HCT116 (cell line): Measurements from ENCODE around the gene SRR. TPM values are rescaled to one million over a fixed set of nuclear protein-coding genes. Genes with fewer than 3 reads are reported as not detected.

Experiments
- ATAC-seq: fragments of 200-7000 bp; cut with Tn5 transposase; 2 replicates; pipeline ENCODE4 v1.9.1; 2020; ENCODE audit warnings: mild to moderate bottlenecking, moderate library complexity
- BruUV-seq: library from RNA; stranded (reverse); fragments of 400-500 nt; replicated peaks from 2 replicates; lab custom pipeline; 2021; lab: Mats Ljungman, UMichigan
- CTCF ChIA-PET: fragments of 300-600 bp; sonication (Branson Sonifier 250); formaldehyde crosslinking; loops from one replicate; lab custom pipeline; 2021; ENCODE audit warnings: antibody characterized with exemption; lab: Charles Lee
- POLR2A ChIA-PET: fragments of 300-600, 350-600 bp; sonication (Branson Sonifier 250); formaldehyde crosslinking; loops from one replicate; lab custom pipeline; 2021; ENCODE audit warnings: antibody characterized with exemption; lab: Charles Lee
- RAD21 ChIA-PET, 2 experiments: fragments of 300-600 bp; sonication (Branson Sonifier 250); formaldehyde crosslinking; loops; one replicate each; lab custom pipeline; 2023; ENCODE audit warnings: low total read pairs in 2 of 2; ENCODE audit not compliant: uncharacterized antibody in 2 of 2, unreplicated experiment in 2 of 2, low non-redundant PET in 1 of 2; lab: Charles Lee
- DNase-seq: peaks from one replicate; pipeline ENCODE4 v3.0.0-alpha.2; 2010; ENCODE audit warnings: low read depth, low spot score
- H2AFZ ChIP-seq: fragments of 200-600 bp; shearing (Covaris generic), sonication (generic); 2 replicates; pipeline ENCODE4 v1.6.1; 2017; ENCODE audit warnings: low read depth, mixed run types, mixed read lengths, antibody characterized with exemption, low read length; ENCODE audit not compliant: poor library complexity, severe bottlenecking
- H3K27ac ChIP-seq: 2 replicates; pipeline ENCODE4 v1.5.1; 2012; ENCODE audit warnings: low read depth, low read length
- H3K27me3 ChIP-seq: fragments of 200-600 bp; sonication (generic); 2 replicates; pipeline ENCODE4 v1.6.1; 2016; ENCODE audit warnings: mixed run types, low read length, mixed read lengths; ENCODE audit not compliant: insufficient read depth
- H3K36me3 ChIP-seq, 2 experiments: fragments of 200-500 bp in 1 of 2; fragments of 200-600 bp in 1 of 2; sonication (Bioruptor generic) in 1 of 2; sonication (generic) in 1 of 2; 2 replicates each; pipeline versions ENCODE4 v1.5.1 to v1.6.1; 2014 to 2016; ENCODE audit warnings: low read length in 2 of 2, inconsistent platforms in 1 of 2, mixed read lengths in 1 of 2, mixed run types in 1 of 2; ENCODE audit not compliant: insufficient read depth in 2 of 2, control insufficient read depth in 1 of 2
- H3K4me1 ChIP-seq, 2 experiments: fragments of 200-600 bp in 1 of 2; sonication (generic) in 1 of 2; 2 replicates each; pipeline versions ENCODE4 v1.5.1 to v1.6.1; 2012 to 2017; ENCODE audit warnings: low read length in 2 of 2, inconsistent platforms in 1 of 2, mild to moderate bottlenecking in 1 of 2, mixed read lengths in 1 of 2, mixed run types in 1 of 2, moderate library complexity in 1 of 2; ENCODE audit not compliant: insufficient read depth in 2 of 2, control insufficient read depth in 1 of 2
- H3K4me2 ChIP-seq: fragments of 200-600 bp; sonication (generic); 2 replicates; pipeline ENCODE4 v1.6.1; 2017; ENCODE audit warnings: mixed run types, low read length, mixed read lengths
- H3K4me3 ChIP-seq, 2 experiments: fragments of 200-600 bp in 1 of 2; sonication (generic) in 1 of 2; replicated peaks in 1 of 2; 2 replicates each; pipeline ENCODE4 v1.5.1; 2011 to 2016; ENCODE audit warnings: low read length in 2 of 2, control low read depth in 1 of 2, low read depth in 1 of 2, mild to moderate bottlenecking in 1 of 2, mixed read lengths in 1 of 2, mixed run types in 1 of 2
- H3K79me2 ChIP-seq: fragments of 200-600 bp; sonication (generic); 2 replicates; pipeline ENCODE4 v1.6.1; 2017; ENCODE audit warnings: mild to moderate bottlenecking, mixed run types, low read length, moderate library complexity, mixed read lengths; ENCODE audit not compliant: insufficient read depth
- H3K9ac ChIP-seq: fragments of 200-600 bp; sonication (generic); 2 replicates; pipeline ENCODE4 v1.6.1; 2016; ENCODE audit warnings: low read length, mixed read lengths
- H3K9me2 ChIP-seq: fragments of 200-600 bp; sonication (generic), shearing (Covaris generic); 2 replicates; pipeline ENCODE4 v1.6.1; 2017; ENCODE audit warnings: mixed run types, mild to moderate bottlenecking, moderate library complexity; ENCODE audit not compliant: insufficient read depth
- H3K9me3 ChIP-seq, 2 experiments: fragments of 200-500 bp in 1 of 2; fragments of 200-600 bp in 1 of 2; sonication (Bioruptor generic) in 1 of 2; sonication (generic) in 1 of 2; 2 replicates each; pipeline ENCODE4 v1.6.1; 2014 to 2017; ENCODE audit warnings: low read length in 2 of 2, mixed read lengths in 2 of 2, inconsistent platforms in 1 of 2, low read depth in 1 of 2, mild to moderate bottlenecking in 1 of 2, mixed run types in 1 of 2, moderate library complexity in 1 of 2; ENCODE audit not compliant: control insufficient read depth in 1 of 2, insufficient read depth in 1 of 2
- H4K20me1 ChIP-seq: fragments of 200-600 bp; sonication (generic), shearing (Covaris generic); 2 replicates; pipeline ENCODE4 v1.6.1; 2017; ENCODE audit warnings: mixed run types, mild to moderate bottlenecking, moderate library complexity; ENCODE audit not compliant: insufficient read depth
- CTCF ChIP-seq, 3 experiments: fragments of 200-600 bp in 1 of 3; sonication (generic) in 1 of 3; IDR thresholded peaks in 2 of 3; conservative IDR thresholded peaks in 1 of 3; 2 replicates each; pipeline ENCODE4 v1.5.1; 2012 to 2017; ENCODE audit warnings: low read depth in 2 of 3, low read length in 2 of 3, antibody characterized with exemption in 1 of 3, borderline replicate concordance in 1 of 3, control low read depth in 1 of 3, mild to moderate bottlenecking in 1 of 3, mixed read lengths in 1 of 3, mixed run types in 1 of 3, moderate library complexity in 1 of 3; ENCODE audit not compliant: insufficient read depth in 1 of 3
- EZH2 ChIP-seq: fragments of 200-600 bp; sonication (generic); IDR thresholded peaks from 2 replicates; pipeline ENCODE4 v1.6.1; 2017; ENCODE audit warnings: antibody characterized with exemption, mixed run types
- FOSL1 ChIP-seq: IDR thresholded peaks from 2 replicates; pipeline ENCODE4 v1.6.1; 2012; ENCODE audit warnings: low read depth
- ZBTB33 ChIP-seq: IDR thresholded peaks from 2 replicates; pipeline ENCODE4 v1.6.1; 2011; ENCODE audit warnings: mild to moderate bottlenecking, low read length, moderate library complexity; ENCODE audit not compliant: insufficient replicate concordance; ENCODE audit errors: extremely low read depth
- ZNF274 ChIP-seq: fragments of 200-500 bp; sonication (Bioruptor generic); IDR thresholded peaks from 2 replicates; pipeline ENCODE4 v1.6.1; 2014; ENCODE audit warnings: mild to moderate bottlenecking, low read depth, low read length, inconsistent platforms
- intact Hi-C: fragments of 100-400 bp; cut with micrococcal nuclease; formaldehyde crosslinking; loops from 2 replicates; pipeline ENCODE4 v1.10.0; 2022
- total RNA-seq: library from RNA; stranded (reverse); gene quantifications from one replicate; pipeline ENCODE4 v1.2.1, GENCODE V29; 2021; ENCODE audit not compliant: unreplicated experiment

SRR gene
- total RNA-seq, 1 experiment from 2014 or later, result 15.1 TPM

GRCh38 chr17:2366747-2367494 is 63.2 kb downstream of the SRR start:
- no peak overlapping the region for H3K4me2 ChIP-seq
- ChIA-PET RAD21 (no interaction called here), POLR2A (no interaction called here), CTCF (no interaction called here)
- H2AFZ ChIP-seq, result no peak overlapping the region
- no peaks in the 10 kb centered on the region for H4K20me1 ChIP-seq
- no peak overlapping the region for H3K27ac ChIP-seq
- intact Hi-C loops, result no loop called here
- H3K9me3 ChIP-seq, result no peaks in the 10 kb centered on the region
- H3K4me3 ChIP-seq, result no peak overlapping the region
- no peaks in the 10 kb centered on the region for H3K79me2 ChIP-seq
- H3K36me3 ChIP-seq, result peaks cover 3 to 4% of the 10 kb centered on the region in 2 experiments; a peak in 2 of 4 replicates
- TF ChIP-seq CTCF (IDR thresholded peaks at IDR 0.05 in 2 of 3, conservative IDR thresholded peaks at IDR 0.05 in 1 of 3; ENCODE audit: borderline replicate concordance in 1 of 3, insufficient read depth in 1 of 3, low read depth in 2 of 3, low read length in 2 of 3), result peak in 2 of 3 experiments; percentile 13 to 22; a peak in 1 of 6 replicates
- no peak for TF ChIP-seq ZNF274
- DNase-seq (no peak), ATAC-seq (no peak)
- no TSS peak for BruUV-seq
- no peaks in the 10 kb centered on the region for H3K4me1 ChIP-seq
- no peaks in the 10 kb centered on the region for H3K9me2 ChIP-seq
- no peak overlapping the region for H3K9ac ChIP-seq
- H3K27me3 ChIP-seq, result no peaks in the 10 kb centered on the region

- no peaks in the 10 kb centered on the region for H3K79me2 ChIP-seq
- ChIA-PET POLR2A (no interaction called here), RAD21 (no interaction called here), CTCF (interaction anchor here (3.6 kb wide), 1 partner anchor 48 kb away, joined by 12 read pairs; no protein-coding TSS in a partner anchor)
- no peaks in the 10 kb centered on the region for H3K9me2 ChIP-seq
- H3K4me3 ChIP-seq, result no peak overlapping the region
- TF ChIP-seq ZBTB33, result no peak
- TF ChIP-seq FOSL1, result no peak
- TF ChIP-seq EZH2, result no peak
- no peak overlapping the region for H3K27ac ChIP-seq
- no TSS peak for BruUV-seq
- ATAC-seq (no peak), DNase-seq (no peak)
- H3K36me3 ChIP-seq, result no peaks in the 10 kb centered on the region; a peak in 2 of 4 replicates
- no peaks in the 10 kb centered on the region for H4K20me1 ChIP-seq
- H3K4me1 ChIP-seq, result no peaks in the 10 kb centered on the region
- no peak overlapping the region for H3K4me2 ChIP-seq
- H3K9ac ChIP-seq, result no peak overlapping the region
- no peaks in the 10 kb centered on the region for H3K9me3 ChIP-seq
- intact Hi-C loops, result no loop called here
- H3K27me3 ChIP-seq, result no peaks in the 10 kb centered on the region
- no peak overlapping the region for H2AFZ ChIP-seq
Measured at GRCh38 chr17:2368359-2368758, 64.6 kb downstream of the SRR start.
